ENCODE results near the gene TMEM135. TPM values are rescaled to one million over a fixed set of nuclear protein-coding genes. Genes with fewer than 3 reads are reported as not detected.
"Not testable (repeated sequence)": the region's sequence is repeated elsewhere in the genome, so short reads cannot be mapped to it uniquely, and the experiment has no call there.

TMEM135 gene
- polyA plus RNA-seq, 1 of the 3 experiments (the other 2 are of a cell fraction): 3.0 TPM

GRCh38 chr11:87105826-87106225, 68.1 kb downstream of the TMEM135 start:
- POLR2A ChIA-PET; H3K27me3 ChIP-seq (ENCODE audit: insufficient read depth); H3F3A ChIP-seq (replicated peaks; ENCODE audit: insufficient read depth); H3K4me3 ChIP-seq (ENCODE audit: low read depth in 2 of 2, low read length in 1 of 2); H2AFZ ChIP-seq (ENCODE audit: low read depth); H3K36me3 ChIP-seq (replicated peaks in 1 of 2; ENCODE audit: control insufficient read depth in 1 of 2, insufficient read depth in 2 of 2, low read length in 1 of 2); H3K4me2 ChIP-seq; H3K9me2 ChIP-seq; H3K9me3 ChIP-seq; H3K9ac ChIP-seq; H3K79me2 ChIP-seq (ENCODE audit: insufficient read depth); H3K27ac ChIP-seq (ENCODE audit: low read depth in 2 of 2, low read length in 1 of 2); H4K20me1 ChIP-seq (ENCODE audit: insufficient read depth): not testable (repeated sequence)
- 30% methylated on average over 1 of the region's 1 CpG for WGBS (ENCODE audit: low lambda C conversion rate)
- TF ChIP-seq TCF12 (IDR thresholded peaks at IDR 0.05): peak; percentile 92
- TF ChIP-seq RCOR1 (IDR thresholded peaks at IDR 0.05; ENCODE audit: low read length): peak; percentile 90
- TF ChIP-seq FOXJ3 (CRISPR knock-in tag; IDR thresholded peaks at IDR 0.05): peak; percentile 84
- peak in 1 of 2 experiments; percentile 89; a peak in 2 of 4 replicates for TF ChIP-seq EP300 (IDR thresholded peaks at IDR 0.05; ENCODE audit: borderline replicate concordance in 1 of 2, low read depth in 1 of 2, low read length in 1 of 2)
- peak; percentile 93 for TF ChIP-seq GATA2 (CRISPR knock-in tag; IDR thresholded peaks at IDR 0.05)
- peak; percentile 59; the same call in 1 of the 2 replicates for TF ChIP-seq POLR2AphosphoS5 (IDR thresholded peaks at IDR 0.05; ENCODE audit: low read depth, low read length)
- TF ChIP-seq CHD2 (IDR thresholded peaks at IDR 0.05; ENCODE audit: low read length, partially characterized antibody): peak; percentile 57
- TF ChIP-seq, protein P1, sequence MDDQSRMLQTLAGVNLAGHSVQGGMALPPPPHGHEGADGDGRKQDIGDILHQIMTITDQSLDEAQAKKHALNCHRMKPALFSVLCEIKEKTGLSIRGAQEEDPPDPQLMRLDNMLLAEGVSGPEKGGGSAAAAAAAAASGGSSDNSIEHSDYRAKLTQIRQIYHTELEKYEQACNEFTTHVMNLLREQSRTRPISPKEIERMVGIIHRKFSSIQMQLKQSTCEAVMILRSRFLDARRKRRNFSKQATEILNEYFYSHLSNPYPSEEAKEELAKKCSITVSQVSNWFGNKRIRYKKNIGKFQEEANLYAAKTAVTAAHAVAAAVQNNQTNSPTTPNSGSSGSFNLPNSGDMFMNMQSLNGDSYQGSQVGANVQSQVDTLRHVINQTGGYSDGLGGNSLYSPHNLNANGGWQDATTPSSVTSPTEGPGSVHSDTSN (IDR thresholded peaks at IDR 0.05): peak; percentile 63
- DNase-seq: peak; percentile 30
- CTCF ChIA-PET: interaction anchor here (2.5 kb wide), 1 partner anchor 8 kb away, joined by 9 read pairs; no protein-coding TSS in a partner anchor
- peaks cover 0 to 11% of the 10 kb centered on the region in 2 experiments; a peak in 2 of 4 replicates for H3K4me1 ChIP-seq (ENCODE audit: control insufficient read depth in 1 of 2, insufficient read depth in 2 of 2, low read depth in 1 of 2, low read length in 1 of 2)

- H2AFZ ChIP-seq (ENCODE audit: low read depth); H3K27me3 ChIP-seq (ENCODE audit: insufficient read depth); H3K9me2 ChIP-seq; H3K79me2 ChIP-seq (ENCODE audit: insufficient read depth); H3F3A ChIP-seq (replicated peaks; ENCODE audit: insufficient read depth); H3K4me2 ChIP-seq; H4K20me1 ChIP-seq (ENCODE audit: insufficient read depth); H3K9me3 ChIP-seq; H3K27ac ChIP-seq (ENCODE audit: low read depth in 2 of 2, low read length in 1 of 2); H3K36me3 ChIP-seq (replicated peaks in 1 of 2; ENCODE audit: control insufficient read depth in 1 of 2, insufficient read depth in 2 of 2, low read length in 1 of 2); DNase-seq; H3K4me1 ChIP-seq (ENCODE audit: control insufficient read depth in 1 of 2, insufficient read depth in 2 of 2, low read depth in 1 of 2, low read length in 1 of 2); POLR2A ChIA-PET; H3K9ac ChIP-seq; H3K4me3 ChIP-seq (ENCODE audit: low read depth in 2 of 2, low read length in 1 of 2): not testable (repeated sequence)
- 91% methylated on average over 3 of the region's 3 CpGs for WGBS (ENCODE audit: low lambda C conversion rate)
- CTCF ChIA-PET: interaction anchor here (2.5 kb wide), 1 partner anchor 10 kb away, joined by 9 read pairs; no protein-coding TSS in a partner anchor
Measured at GRCh38 chr11:87107379-87107778, 69.6 kb downstream of the TMEM135 start.

GRCh38 chr11:87110443-87111131, 72.9 kb downstream of the TMEM135 start:
- H3K4me3 ChIP-seq (ENCODE audit: low read depth in 2 of 2, low read length in 1 of 2): no peak overlapping the region
- peaks cover 4 to 5% of the 10 kb centered on the region in 2 experiments; a peak in 3 of 4 replicates for H3K4me1 ChIP-seq (ENCODE audit: control insufficient read depth in 1 of 2, insufficient read depth in 2 of 2, low read depth in 1 of 2, low read length in 1 of 2)
- 72% methylated on average over 3 of the region's 3 CpGs for WGBS (ENCODE audit: low lambda C conversion rate)
- H3K27ac ChIP-seq (ENCODE audit: low read depth in 2 of 2, low read length in 1 of 2): no peak overlapping the region
- H3K79me2 ChIP-seq (ENCODE audit: insufficient read depth): no peaks in the 10 kb centered on the region
- CTCF ChIA-PET: interaction anchor here (3.6 kb wide), 1 partner anchor 13 kb away, joined by 18 read pairs; no protein-coding TSS in a partner anchor
- H3K27me3 ChIP-seq (ENCODE audit: insufficient read depth): no peaks in the 10 kb centered on the region
- H3K4me2 ChIP-seq: no peak overlapping the region
- DNase-seq: no peak
- no peak overlapping the region for H3K9ac ChIP-seq
- H2AFZ ChIP-seq (ENCODE audit: low read depth): no peak overlapping the region
- H3K36me3 ChIP-seq (replicated peaks in 1 of 2; ENCODE audit: control insufficient read depth in 1 of 2, insufficient read depth in 2 of 2, low read length in 1 of 2): no peaks in the 10 kb centered on the region
- TF ChIP-seq IRF3 (IDR thresholded peaks at IDR 0.05; ENCODE audit: low read depth, low read length) (no peak), YY1 (IDR thresholded peaks at IDR 0.05; ENCODE audit: low read depth) (no peak), EZH2phosphoT487 (IDR thresholded peaks at IDR 0.05; ENCODE audit: borderline replicate concordance, low read depth) (no peak), MXI1 (IDR thresholded peaks at IDR 0.05; ENCODE audit: low read depth, low read length) (no peak)
- TF ChIP-seq, protein P1 (IDR thresholded peaks at IDR 0.05): no peak
- POLR2A ChIA-PET: no interaction called here
- no peaks in the 10 kb centered on the region for H3K9me3 ChIP-seq
- peaks cover 4% of the 10 kb centered on the region for H3F3A ChIP-seq (replicated peaks; ENCODE audit: insufficient read depth)
- no peaks in the 10 kb centered on the region for H3K9me2 ChIP-seq
- no peaks in the 10 kb centered on the region for H4K20me1 ChIP-seq (ENCODE audit: insufficient read depth)

All from SK-N-SH (cell line).